NB4 (cell line): ENCODE measurements around the gene CUX1.
"Not testable (repeated sequence)": the region's sequence is repeated elsewhere in the genome, so short reads cannot be mapped to it uniquely, and the experiment has no call there.

Source experiments
- DNase-seq: peaks from one replicate; pipeline ENCODE4 v3.0.0; 2010; ENCODE audit warnings: low read depth
- H3K4me3 ChIP-seq: one replicate; pipeline ENCODE4 v1.5.1; 2011; ENCODE audit warnings: mild to moderate bottlenecking, low read depth, low read length, moderate library complexity
- MYC ChIP-seq: IDR thresholded peaks from 2 replicates; pipeline ENCODE4 v1.6.1; 2011; ENCODE audit warnings: low read depth, low read length
- POLR2A ChIP-seq: IDR thresholded peaks from 2 replicates; pipeline ENCODE4 v1.6.1; 2011; ENCODE audit warnings: mild to moderate bottlenecking; ENCODE audit not compliant: insufficient read length; ENCODE audit errors: extremely low read depth
- TF ChIP-seq, protein P1 (sequence below): IDR thresholded peaks from one replicate; pipeline ENCODE4 v1.5.1; 2012; ENCODE audit warnings: low read depth, low read length
- TF ChIP-seq, protein P2 (sequence below): IDR thresholded peaks from 2 replicates; pipeline ENCODE4 v1.6.1; 2011; ENCODE audit warnings: low read depth, low read length

Gene CUX1

DNA sequence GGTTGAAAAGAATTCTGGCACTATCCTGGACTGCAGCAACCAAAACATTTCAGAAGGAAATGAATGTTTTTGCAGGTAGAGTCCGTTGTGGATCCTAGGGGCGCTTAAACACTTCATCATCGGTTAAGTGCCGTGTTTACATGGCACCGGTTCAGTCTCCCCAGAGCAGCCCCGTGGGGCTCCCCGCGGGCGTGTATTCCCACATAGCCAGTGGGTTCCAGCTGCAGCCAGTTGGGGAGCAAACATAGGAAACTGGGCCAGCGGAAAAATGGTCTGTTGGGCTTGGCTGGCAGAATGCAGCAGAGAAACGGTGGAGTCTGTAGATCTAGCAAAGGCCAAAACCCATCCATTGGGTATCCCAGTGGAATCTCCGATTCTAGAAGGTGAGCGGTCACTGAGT lies 356.2 kb downstream of the CUX1 start:
- TF ChIP-seq, protein P1, sequence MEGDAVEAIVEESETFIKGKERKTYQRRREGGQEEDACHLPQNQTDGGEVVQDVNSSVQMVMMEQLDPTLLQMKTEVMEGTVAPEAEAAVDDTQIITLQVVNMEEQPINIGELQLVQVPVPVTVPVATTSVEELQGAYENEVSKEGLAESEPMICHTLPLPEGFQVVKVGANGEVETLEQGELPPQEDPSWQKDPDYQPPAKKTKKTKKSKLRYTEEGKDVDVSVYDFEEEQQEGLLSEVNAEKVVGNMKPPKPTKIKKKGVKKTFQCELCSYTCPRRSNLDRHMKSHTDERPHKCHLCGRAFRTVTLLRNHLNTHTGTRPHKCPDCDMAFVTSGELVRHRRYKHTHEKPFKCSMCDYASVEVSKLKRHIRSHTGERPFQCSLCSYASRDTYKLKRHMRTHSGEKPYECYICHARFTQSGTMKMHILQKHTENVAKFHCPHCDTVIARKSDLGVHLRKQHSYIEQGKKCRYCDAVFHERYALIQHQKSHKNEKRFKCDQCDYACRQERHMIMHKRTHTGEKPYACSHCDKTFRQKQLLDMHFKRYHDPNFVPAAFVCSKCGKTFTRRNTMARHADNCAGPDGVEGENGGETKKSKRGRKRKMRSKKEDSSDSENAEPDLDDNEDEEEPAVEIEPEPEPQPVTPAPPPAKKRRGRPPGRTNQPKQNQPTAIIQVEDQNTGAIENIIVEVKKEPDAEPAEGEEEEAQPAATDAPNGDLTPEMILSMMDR, result no peak
- TF ChIP-seq POLR2A, result no peak

DNA sequence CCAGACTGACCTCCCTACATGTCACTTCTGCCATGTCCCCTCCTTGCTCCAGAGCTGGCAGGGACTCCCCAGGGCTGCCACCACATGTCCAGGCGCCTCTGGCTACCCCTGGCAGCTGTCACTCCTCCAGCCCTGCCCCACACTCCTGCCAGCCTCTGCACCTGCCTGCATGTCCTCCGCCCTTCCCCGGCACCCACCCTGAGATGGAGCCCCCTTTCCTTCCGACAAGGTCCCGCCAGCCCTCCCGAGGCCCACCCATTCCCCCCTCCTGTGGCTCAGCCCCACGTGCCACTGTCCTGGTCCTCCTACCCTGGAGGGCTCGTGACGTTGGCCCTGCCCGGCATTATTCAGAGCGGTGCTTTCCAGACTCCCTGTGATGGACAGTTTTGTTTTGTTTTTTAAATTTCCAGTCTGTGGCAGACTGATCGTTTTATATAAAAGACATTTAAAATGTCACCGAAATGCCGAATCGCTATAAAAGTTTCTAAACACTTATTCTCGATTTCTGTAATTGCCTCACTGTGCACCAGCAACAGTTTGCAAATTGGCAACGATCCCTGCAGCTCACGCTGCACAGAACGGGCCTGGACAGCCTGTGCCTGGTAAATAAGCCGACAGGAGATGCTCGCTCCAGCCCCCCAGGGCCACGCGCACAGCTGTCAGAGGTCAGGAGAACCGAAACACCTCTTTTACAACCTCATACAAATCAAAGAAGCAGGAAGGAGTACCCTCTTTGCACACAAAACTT lies 358.2 kb downstream of the CUX1 start:
- TF ChIP-seq POLR2A (no peak), MYC (no peak)
- TF ChIP-seq, protein P1, result no peak
- TF ChIP-seq, protein P2, sequence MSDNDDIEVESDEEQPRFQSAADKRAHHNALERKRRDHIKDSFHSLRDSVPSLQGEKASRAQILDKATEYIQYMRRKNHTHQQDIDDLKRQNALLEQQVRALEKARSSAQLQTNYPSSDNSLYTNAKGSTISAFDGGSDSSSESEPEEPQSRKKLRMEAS, result no peak
- DNase-seq, result no peak
- H3K4me3 ChIP-seq, result no peak overlapping the region

More for the DNA sequence above, 356.2 kb downstream of the CUX1 start:
- H3K4me3 ChIP-seq, result no peak overlapping the region
- DNase-seq, result no peak

DNA sequence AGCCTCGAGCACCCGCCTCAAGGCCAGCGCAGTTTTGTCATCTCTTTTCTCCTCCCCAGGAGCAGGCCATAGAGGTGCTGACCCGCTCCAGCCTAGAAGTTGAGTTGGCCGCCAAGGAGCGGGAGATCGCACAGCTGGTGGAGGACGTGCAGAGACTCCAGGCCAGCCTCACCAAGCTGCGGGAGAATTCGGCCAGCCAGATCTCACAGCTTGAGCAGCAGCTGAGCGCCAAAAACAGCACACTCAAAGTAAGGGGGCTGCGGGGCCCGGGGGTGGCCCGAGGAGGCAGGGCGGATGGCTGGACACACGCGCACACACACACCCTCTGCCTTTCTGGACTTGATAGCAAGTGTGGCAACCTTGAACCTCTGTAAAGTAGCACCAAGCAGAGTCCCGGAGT lies 361.0 kb downstream of the CUX1 start:
- TF ChIP-seq, protein P1, result no peak
- TF ChIP-seq POLR2A (no peak), MYC (no peak)
- TF ChIP-seq, protein P2, result no peak
- DNase-seq, result no peak
- no peak overlapping the region for H3K4me3 ChIP-seq

DNA sequence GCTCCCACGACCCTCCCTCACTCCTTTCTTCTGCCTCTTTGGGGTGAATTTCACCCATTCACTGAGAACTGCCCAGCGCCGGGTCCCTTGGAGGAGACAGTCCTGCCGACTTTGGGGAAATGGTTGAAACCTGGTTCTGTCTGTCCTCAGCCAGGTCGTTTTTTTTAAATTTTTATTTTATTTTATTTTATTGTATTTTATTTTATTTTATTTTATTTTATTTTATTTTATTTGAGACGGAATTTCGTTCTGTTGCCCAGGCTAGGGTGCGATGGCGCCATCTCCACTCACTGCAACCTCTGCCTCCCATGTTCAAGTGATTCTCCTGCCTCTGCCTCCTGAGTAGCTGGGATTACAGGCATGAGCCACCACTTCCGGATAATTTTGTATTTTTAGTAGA lies 363.3 kb downstream of the CUX1 start:
- TF ChIP-seq, protein P2, result no peak
- TF ChIP-seq, protein P1, result no peak
- TF ChIP-seq POLR2A (no peak), MYC (no peak)
- no peak for DNase-seq
- no peak overlapping the region for H3K4me3 ChIP-seq

DNA sequence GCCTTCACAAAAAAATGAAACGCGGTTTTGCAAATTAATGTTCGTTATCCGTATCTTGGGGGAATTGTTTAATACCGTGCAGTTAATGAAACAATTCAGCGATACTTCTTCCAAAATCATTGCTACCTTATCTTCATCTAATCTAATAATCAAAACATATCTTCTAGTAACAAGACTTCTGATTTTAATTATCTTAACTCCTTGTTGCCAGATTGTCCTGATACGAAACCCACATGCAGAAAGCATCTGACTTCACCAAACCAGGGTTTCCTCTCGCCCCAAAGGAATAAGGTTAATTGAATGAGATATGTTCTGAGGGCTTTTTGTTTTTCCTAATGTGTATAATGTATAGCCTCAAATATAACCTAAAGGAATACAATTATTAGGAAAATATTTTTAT lies 364.1 kb downstream of the CUX1 start:
- no peak overlapping the region for H3K4me3 ChIP-seq
- no peak for DNase-seq
- TF ChIP-seq, protein P2, result no peak

DNA sequence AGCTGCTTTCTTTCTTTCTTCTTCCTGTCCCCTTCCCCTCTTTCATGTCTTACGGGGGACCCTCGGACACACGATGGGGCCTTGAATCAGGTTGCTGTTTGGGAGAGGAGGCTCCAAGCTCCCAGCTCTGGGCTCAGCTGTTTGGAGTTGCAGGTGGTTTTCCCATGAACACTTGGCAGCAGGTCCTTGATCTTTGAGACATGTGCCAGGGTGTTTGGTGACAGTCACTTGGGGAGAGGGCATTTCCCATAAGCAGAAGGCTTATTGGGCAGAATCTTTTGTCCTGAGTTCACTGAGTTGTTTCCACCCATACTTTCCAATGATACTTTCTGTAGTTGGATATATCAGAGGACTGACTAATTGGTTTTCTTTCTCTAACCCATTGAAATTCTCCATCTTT lies 364.6 kb downstream of the CUX1 start:
- no peak overlapping the region for H3K4me3 ChIP-seq
- TF ChIP-seq, protein P2, result no peak
- TF ChIP-seq MYC (no peak), POLR2A (no peak)
- TF ChIP-seq, protein P1, result no peak
- no peak for DNase-seq

DNA sequence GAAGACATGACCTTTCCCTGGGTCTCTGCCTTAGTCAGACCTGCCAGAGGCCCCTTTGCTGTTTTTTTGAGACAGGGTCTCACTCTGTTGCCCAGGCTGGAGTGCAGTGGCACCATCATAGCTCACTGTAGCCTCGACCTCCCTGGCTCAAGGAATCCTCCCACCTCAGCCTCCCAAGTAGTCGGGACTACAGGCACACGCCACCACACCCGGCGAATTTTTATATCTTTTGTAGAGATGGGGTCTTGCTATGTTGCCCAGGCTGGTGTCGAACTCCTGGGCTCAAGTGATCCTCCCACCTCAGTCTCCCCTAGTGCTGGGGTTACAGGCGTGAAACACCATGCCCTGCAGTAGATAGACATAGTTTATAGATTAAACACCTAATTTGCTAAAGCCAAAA lies 366.4 kb downstream of the CUX1 start:
- not testable (repeated sequence) for H3K4me3 ChIP-seq

More for the DNA sequence above, 366.4 kb downstream of the CUX1 start:
- not testable (repeated sequence) for DNase-seq
